Neural cell (in vitro differentiated cells): ENCODE data around the gene RWDD2A. TPM values are rescaled to one million over a fixed set of nuclear protein-coding genes. Genes with fewer than 3 reads are reported as not detected.

Experiments
- H2AFZ ChIP-seq: fragments of 200-600, 300-800 bp; sonication (generic), shearing (Covaris generic); 2 replicates; pipeline ENCODE4 v1.6.0; 2014; ENCODE audit warnings: low read depth, mild to moderate bottlenecking, antibody characterized with exemption, low read length, moderate library complexity
- H3F3A ChIP-seq: fragments of 200-600 bp; shearing (Covaris generic); 2 replicates; pipeline ENCODE4 v1.6.1; 2016; ENCODE audit warnings: mild to moderate bottlenecking, moderate library complexity, mixed read lengths, antibody characterized with exemption, low read length; ENCODE audit not compliant: insufficient read depth, poor library complexity, severe bottlenecking
- H3K27ac ChIP-seq: fragments of 200-600, 300-800 bp; sonication (generic), shearing (Covaris generic); 2 replicates; pipeline ENCODE4 v1.5.1; 2014; ENCODE audit warnings: mild to moderate bottlenecking, low read length, moderate library complexity
- H3K27me3 ChIP-seq: fragments of 300-800, 200-600 bp; sonication (generic), shearing (Covaris generic); 2 replicates; pipeline ENCODE4 v1.6.0; 2014; ENCODE audit warnings: mild to moderate bottlenecking, low read depth, low read length, moderate library complexity; ENCODE audit not compliant: insufficient read depth
- H3K36me3 ChIP-seq: fragments of 300-800, 200-600 bp; sonication (generic), shearing (Covaris generic); 2 replicates; pipeline ENCODE4 v1.5.1; 2014; ENCODE audit warnings: mild to moderate bottlenecking, antibody characterized with exemption, low read length, moderate library complexity; ENCODE audit not compliant: insufficient read depth
- H3K4me2 ChIP-seq: fragments of 300-800, 200-600 bp; sonication (generic), shearing (Covaris generic); 2 replicates; pipeline ENCODE4 v1.6.0; 2014; ENCODE audit warnings: mild to moderate bottlenecking, low read length
- H3K4me3 ChIP-seq: fragments of 300-800, 200-600 bp; sonication (generic), shearing (Covaris generic); 2 replicates; pipeline ENCODE4 v1.5.1; 2014; ENCODE audit warnings: mild to moderate bottlenecking, low read length, moderate library complexity
- H3K79me2 ChIP-seq: fragments of 200-600 bp; shearing (Covaris generic); replicated peaks from 2 replicates; pipeline ENCODE4 v1.6.0; 2014; ENCODE audit warnings: mild to moderate bottlenecking, low read length, moderate library complexity; ENCODE audit not compliant: insufficient read depth
- H3K9ac ChIP-seq: fragments of 300-800, 200-600 bp; sonication (generic), shearing (Covaris generic); 2 replicates; pipeline ENCODE4 v1.6.1; 2016; ENCODE audit warnings: mild to moderate bottlenecking, low read length, mixed read lengths
- H3K9me2 ChIP-seq: fragments of 200-600 bp; shearing (Covaris generic); 2 replicates; pipeline ENCODE4 v1.6.1; 2016; ENCODE audit warnings: mild to moderate bottlenecking, low read length, mixed read lengths; ENCODE audit not compliant: insufficient read depth
- H3K9me3 ChIP-seq: fragments of 200-600, 300-800 bp; sonication (generic), shearing (Covaris generic); 2 replicates; pipeline ENCODE4 v1.6.1; 2016; ENCODE audit warnings: mild to moderate bottlenecking, mixed run types, low read length, moderate library complexity, mixed read lengths
- H4K20me1 ChIP-seq: fragments of 200-600 bp; shearing (Covaris generic); 2 replicates; pipeline ENCODE4 v1.6.1; 2016; ENCODE audit warnings: mild to moderate bottlenecking, mixed run types; ENCODE audit not compliant: insufficient read depth
- CTCF ChIP-seq: fragments of 450-650 bp; IDR thresholded peaks from 2 replicates; pipeline ENCODE4 v1.5.1; 2014; ENCODE audit warnings: antibody characterized with exemption, mild to moderate bottlenecking, moderate library complexity; ENCODE audit not compliant: poor library complexity, severe bottlenecking
- EP300 ChIP-seq: fragments of 450-650 bp; conservative IDR thresholded peaks from 2 replicates; pipeline ENCODE4 v1.6.1; 2014; ENCODE audit warnings: antibody characterized with exemption, mild to moderate bottlenecking, moderate library complexity; ENCODE audit not compliant: poor library complexity, severe bottlenecking
- EZH2 ChIP-seq: fragments of 200-600, 300-800 bp; shearing (Covaris generic), sonication (generic); IDR thresholded peaks from 2 replicates; pipeline ENCODE4 v1.6.1; 2014; ENCODE audit warnings: antibody characterized with exemption, low read length, borderline replicate concordance, mild to moderate bottlenecking; ENCODE audit not compliant: insufficient read depth, poor library complexity, severe bottlenecking
- MXI1 ChIP-seq: fragments of 450-650 bp; conservative IDR thresholded peaks from 2 replicates; pipeline ENCODE4 v1.6.1; 2014; ENCODE audit warnings: antibody characterized with exemption, mild to moderate bottlenecking; ENCODE audit not compliant: poor library complexity, severe bottlenecking
- POLR2AphosphoS5 ChIP-seq: IDR thresholded peaks from 2 replicates; pipeline ENCODE4 v1.6.1; 2012
- RAD21 ChIP-seq: fragments of 450-650 bp; conservative IDR thresholded peaks from 2 replicates; pipeline ENCODE4 v1.6.1; 2014; ENCODE audit warnings: antibody characterized with exemption, mild to moderate bottlenecking, moderate library complexity
- REST ChIP-seq: IDR thresholded peaks from 2 replicates; pipeline ENCODE4 v1.6.1; 2012; ENCODE audit warnings: borderline replicate concordance
- SMC3 ChIP-seq: fragments of 450-650 bp; conservative IDR thresholded peaks from 2 replicates; pipeline ENCODE4 v1.6.1; 2014; ENCODE audit warnings: antibody characterized with exemption, mild to moderate bottlenecking, moderate library complexity; ENCODE audit not compliant: poor library complexity
- TAF1 ChIP-seq: IDR thresholded peaks from 2 replicates; pipeline ENCODE4 v1.6.1; 2012; ENCODE audit warnings: low read depth
- polyA plus RNA-seq: library from polyadenylated mRNA; depleted of rRNA; stranded (reverse); fragments of >200 nt; gene quantifications from 2 replicates; pipeline ENCODE4 v1.2.3, GENCODE V29; 2014

RWDD2A gene
- polyA plus RNA-seq, 1 donor from 2014 or later: 6.6 TPM

GRCh38 chr6:83152913-83153312 lies 40.2 kb upstream of the RWDD2A start:
- Histone ChIP-seq H3K4me2 (no peak overlapping the region), H4K20me1 (no peaks in the 10 kb centered on the region), H3K9me2 (no peaks in the 10 kb centered on the region), H3K27ac (no peak overlapping the region), H3K27me3 (no peaks in the 10 kb centered on the region), H2AFZ (no peak overlapping the region), H3K9me3 (no peaks in the 10 kb centered on the region), H3K79me2 (no peaks in the 10 kb centered on the region), H3F3A (no peaks in the 10 kb centered on the region), H3K36me3 (peaks cover 9% of the 10 kb centered on the region), H3K4me3 (no peak overlapping the region), H3K9ac (no peak overlapping the region)
- TF ChIP-seq SMC3: no peak
- no peak for TF ChIP-seq MXI1
- no peak for TF ChIP-seq REST
- TF ChIP-seq POLR2AphosphoS5: no peak
- no peak for TF ChIP-seq EP300
- no peak for TF ChIP-seq TAF1
- TF ChIP-seq EZH2: no peak
- no peak for TF ChIP-seq CTCF
- TF ChIP-seq RAD21: no peak

- TF ChIP-seq POLR2AphosphoS5: no peak
- TF ChIP-seq EP300: no peak
- TF ChIP-seq TAF1: no peak
- no peak for TF ChIP-seq SMC3
- TF ChIP-seq MXI1: no peak
- TF ChIP-seq RAD21: no peak
- no peak for TF ChIP-seq CTCF
- TF ChIP-seq EZH2: no peak
- no peak for TF ChIP-seq REST
- H4K20me1 ChIP-seq: no peaks in the 10 kb centered on the region
- no peak overlapping the region for H3K4me2 ChIP-seq
- H3K9me2 ChIP-seq: no peaks in the 10 kb centered on the region
- H3K27me3 ChIP-seq: no peaks in the 10 kb centered on the region
- no peak overlapping the region for H2AFZ ChIP-seq
- peaks cover 9% of the 10 kb centered on the region for H3K36me3 ChIP-seq
- no peak overlapping the region for H3K9ac ChIP-seq
- H3K9me3 ChIP-seq: no peaks in the 10 kb centered on the region
- H3K4me3 ChIP-seq: no peak overlapping the region
- H3K79me2 ChIP-seq: no peaks in the 10 kb centered on the region
- no peaks in the 10 kb centered on the region for H3F3A ChIP-seq
- no peak overlapping the region for H3K27ac ChIP-seq
Measured at GRCh38 chr6:83153883-83154521, 39.2 kb upstream of the RWDD2A start.
